GM12874 (cell line): ENCODE results near the gene CLEC3B.

ENCODE experiments used
- CTCF ChIP-seq: IDR thresholded peaks from 2 replicates; pipeline ENCODE4 v1.5.1; 2011; ENCODE audit warnings: low read depth, mild to moderate bottlenecking, control low read depth, low read length, moderate library complexity; ENCODE audit not compliant: insufficient read depth

CLEC3B gene

GRCh38 chr3:44989141-44989540 lies 37.0 kb upstream of the CLEC3B start:
- no peak for TF ChIP-seq CTCF

GRCh38 chr3:44989636-44990373 lies 36.3 kb upstream of the CLEC3B start:
- no peak for TF ChIP-seq CTCF

GRCh38 chr3:44991326-44991725 lies 34.8 kb upstream of the CLEC3B start:
- TF ChIP-seq CTCF: no peak

GRCh38 chr3:44992555-44993470 lies 33.3 kb upstream of the CLEC3B start:
- peak; percentile 61; the same call in 1 of the 2 replicates for TF ChIP-seq CTCF

GRCh38 chr3:44993471-44994205 lies 32.5 kb upstream of the CLEC3B start:
- no peak for TF ChIP-seq CTCF

- TF ChIP-seq CTCF: no peak
Observed at GRCh38 chr3:44995142-44995770, 30.8 kb upstream of the CLEC3B start.

- no peak for TF ChIP-seq CTCF
Observed at GRCh38 chr3:44996556-44996969, 29.5 kb upstream of the CLEC3B start.
